Measurements from ENCODE around the gene TMEM89. TPM values are rescaled to one million over a fixed set of nuclear protein-coding genes. Genes with fewer than 3 reads are reported as not detected.

The TMEM89 gene
- total and polyA plus RNA-seq, 2 of the 4 experiments (the other 2 are of a cell fraction): 0.15 TPM; not detected in 1

GRCh38 chr3:48588230-48588629, 33.3 kb downstream of the TMEM89 start:
- WGBS, 2 experiments (ENCODE audit: extremely low coverage in 2 of 2, insufficient read length in 1 of 2): 84% methylated on average over 14 of the region's 15 CpGs; no CpG with 5 or more reads in 1 of the 2 experiments

More at GRCh38 chr3:48588230-48588629, 33.3 kb downstream of the TMEM89 start:
- H3K56ac ChIP-seq (ENCODE audit: extremely low read depth, insufficient read depth, low read length): no peak overlapping the region
- no peak overlapping the region for H4K5ac ChIP-seq (ENCODE audit: low read depth, low read length)
- no peak for TF ChIP-seq FOS (IDR thresholded peaks at IDR 0.05; ENCODE audit: low read depth, low read length)
- TF ChIP-seq CHD1 (IDR thresholded peaks at IDR 0.05; ENCODE audit: low read depth, low read length): no peak
- TF ChIP-seq RAD21 (IDR thresholded peaks at IDR 0.05; ENCODE audit: low read length): no peak
- TF ChIP-seq CEBPB (IDR thresholded peaks at IDR 0.05; ENCODE audit: low read depth, low read length): no peak
- TF ChIP-seq MXI1 (IDR thresholded peaks at IDR 0.05; ENCODE audit: borderline replicate concordance, low read depth, low read length): no peak
- no peak for TF ChIP-seq SMC3 (IDR thresholded peaks at IDR 0.05; ENCODE audit: low read depth, low read length)
- TF ChIP-seq NFE2L2 (IDR thresholded peaks at IDR 0.05; ENCODE audit: low read depth, low read length): no peak
- no peak for TF ChIP-seq BHLHE40 (IDR thresholded peaks at IDR 0.05; ENCODE audit: low read depth, low read length)
- TF ChIP-seq RFX5 (IDR thresholded peaks at IDR 0.05; ENCODE audit: low read depth, low read length): no peak
- TF ChIP-seq MAZ (IDR thresholded peaks at IDR 0.05; ENCODE audit: borderline replicate concordance, low read depth, low read length): no peak
- TF ChIP-seq, protein P1, sequence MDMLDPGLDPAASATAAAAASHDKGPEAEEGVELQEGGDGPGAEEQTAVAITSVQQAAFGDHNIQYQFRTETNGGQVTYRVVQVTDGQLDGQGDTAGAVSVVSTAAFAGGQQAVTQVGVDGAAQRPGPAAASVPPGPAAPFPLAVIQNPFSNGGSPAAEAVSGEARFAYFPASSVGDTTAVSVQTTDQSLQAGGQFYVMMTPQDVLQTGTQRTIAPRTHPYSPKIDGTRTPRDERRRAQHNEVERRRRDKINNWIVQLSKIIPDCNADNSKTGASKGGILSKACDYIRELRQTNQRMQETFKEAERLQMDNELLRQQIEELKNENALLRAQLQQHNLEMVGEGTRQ (IDR thresholded peaks at IDR 0.05; ENCODE audit: low read depth, low read length): no peak
- no peak for TF ChIP-seq POLR2A (IDR thresholded peaks at IDR 0.05; ENCODE audit: low read depth, low read length)
- TF ChIP-seq MAFK (IDR thresholded peaks at IDR 0.05; ENCODE audit: low read depth, low read length): no peak
- TF ChIP-seq, protein P2, sequence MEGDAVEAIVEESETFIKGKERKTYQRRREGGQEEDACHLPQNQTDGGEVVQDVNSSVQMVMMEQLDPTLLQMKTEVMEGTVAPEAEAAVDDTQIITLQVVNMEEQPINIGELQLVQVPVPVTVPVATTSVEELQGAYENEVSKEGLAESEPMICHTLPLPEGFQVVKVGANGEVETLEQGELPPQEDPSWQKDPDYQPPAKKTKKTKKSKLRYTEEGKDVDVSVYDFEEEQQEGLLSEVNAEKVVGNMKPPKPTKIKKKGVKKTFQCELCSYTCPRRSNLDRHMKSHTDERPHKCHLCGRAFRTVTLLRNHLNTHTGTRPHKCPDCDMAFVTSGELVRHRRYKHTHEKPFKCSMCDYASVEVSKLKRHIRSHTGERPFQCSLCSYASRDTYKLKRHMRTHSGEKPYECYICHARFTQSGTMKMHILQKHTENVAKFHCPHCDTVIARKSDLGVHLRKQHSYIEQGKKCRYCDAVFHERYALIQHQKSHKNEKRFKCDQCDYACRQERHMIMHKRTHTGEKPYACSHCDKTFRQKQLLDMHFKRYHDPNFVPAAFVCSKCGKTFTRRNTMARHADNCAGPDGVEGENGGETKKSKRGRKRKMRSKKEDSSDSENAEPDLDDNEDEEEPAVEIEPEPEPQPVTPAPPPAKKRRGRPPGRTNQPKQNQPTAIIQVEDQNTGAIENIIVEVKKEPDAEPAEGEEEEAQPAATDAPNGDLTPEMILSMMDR (conservative IDR thresholded peaks at IDR 0.05; ENCODE audit: low read depth, low read length): no peak
- TF ChIP-seq, protein P3, sequence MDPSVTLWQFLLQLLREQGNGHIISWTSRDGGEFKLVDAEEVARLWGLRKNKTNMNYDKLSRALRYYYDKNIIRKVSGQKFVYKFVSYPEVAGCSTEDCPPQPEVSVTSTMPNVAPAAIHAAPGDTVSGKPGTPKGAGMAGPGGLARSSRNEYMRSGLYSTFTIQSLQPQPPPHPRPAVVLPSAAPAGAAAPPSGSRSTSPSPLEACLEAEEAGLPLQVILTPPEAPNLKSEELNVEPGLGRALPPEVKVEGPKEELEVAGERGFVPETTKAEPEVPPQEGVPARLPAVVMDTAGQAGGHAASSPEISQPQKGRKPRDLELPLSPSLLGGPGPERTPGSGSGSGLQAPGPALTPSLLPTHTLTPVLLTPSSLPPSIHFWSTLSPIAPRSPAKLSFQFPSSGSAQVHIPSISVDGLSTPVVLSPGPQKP (IDR thresholded peaks at IDR 0.05; ENCODE audit: borderline replicate concordance, low read depth, low read length): no peak
- no peak for TF ChIP-seq RCOR1 (IDR thresholded peaks at IDR 0.05; ENCODE audit: insufficient replicate concordance, low read length)
- no peak for DNase-seq
- no TSS peak for BruUV-seq (replicated peaks)
- intact Hi-C loops (cut with micrococcal nuclease): no loop called here
- no peaks in the 10 kb centered on the region; the same call in 1 of the 2 replicates for H4K20me1 ChIP-seq (ENCODE audit: insufficient read depth, low read length)
- H2BK5ac ChIP-seq (ENCODE audit: low read depth, low read length, poor library complexity, severe bottlenecking): no peak overlapping the region
- in situ Hi-C loops (cut with MboI; ENCODE audit: low sequenced_read_pairs): no loop called here
- H3K79me1 ChIP-seq (ENCODE audit: low read depth in 1 of 2, low read length in 2 of 2): peaks cover 19 to 47% of the 10 kb centered on the region in 2 experiments
- peaks cover 83% of the 10 kb centered on the region for H3K36me3 ChIP-seq (ENCODE audit: control insufficient read depth, insufficient read depth, low read length)
- no peak overlapping the region; the same call in 1 of the 2 replicates for H2AK5ac ChIP-seq (ENCODE audit: low read depth, low read length)
- no peaks in the 10 kb centered on the region for H3K27me3 ChIP-seq (ENCODE audit: control insufficient read depth, insufficient read depth, low read length)
- peak overlapping the region; percentile 24 for H2AK9ac ChIP-seq (replicated peaks; ENCODE audit: low read depth, low read length, poor library complexity)
- CTCF ChIA-PET: no interaction called here
- ATAC-seq (ENCODE audit: low read depth): no peak
- H3K9me1 ChIP-seq (ENCODE audit: insufficient read depth, low read length): peaks cover 25% of the 10 kb centered on the region
- no peak overlapping the region for H3K27ac ChIP-seq (ENCODE audit: insufficient read depth, low read length)
- H2AFZ ChIP-seq (replicated peaks; ENCODE audit: low read length, poor library complexity): peak overlapping the region; percentile 58
- H2BK120ac ChIP-seq (ENCODE audit: low read depth, low read length): 0 out of 2 replicates have a peak overlapping the region, but pooled peaks have one; percentile 1
- no peak overlapping the region for H3K9ac ChIP-seq (ENCODE audit: low read depth, low read length)
- H3K14ac ChIP-seq (replicated peaks; ENCODE audit: low read depth, low read length): no peak overlapping the region
- H3K4me3 ChIP-seq (ENCODE audit: insufficient read depth, low read depth, low read length): no peak overlapping the region
- no peak overlapping the region for H3K4me2 ChIP-seq (ENCODE audit: low read depth, low read length)
- dilution Hi-C loops (cut with HindIII; ENCODE audit: low sequenced_read_pairs, unreplicated experiment): no loop called here
- H3K4me1 ChIP-seq (ENCODE audit: control insufficient read depth, insufficient read depth, low read length): no peaks in the 10 kb centered on the region; the same call in 1 of the 2 replicates
- H3K18ac ChIP-seq (ENCODE audit: low read depth, low read length): no peak overlapping the region
- POLR2A ChIA-PET (ENCODE audit: unreplicated experiment): no interaction called here
- no peak overlapping the region for H3K23ac ChIP-seq (ENCODE audit: low read depth, low read length)
- H2BK15ac ChIP-seq (ENCODE audit: low read depth, low read length): no peak overlapping the region
- H3K9me3 ChIP-seq (ENCODE audit: control insufficient read depth, insufficient read depth, low read length): no peaks in the 10 kb centered on the region
- no peak overlapping the region for H2BK20ac ChIP-seq (ENCODE audit: low read depth, low read length)
- no peak overlapping the region for H4K91ac ChIP-seq (ENCODE audit: insufficient read depth, low read depth, low read length)
- no peak overlapping the region for H3K4ac ChIP-seq (ENCODE audit: low read depth, low read length)
- no peak overlapping the region for H4K8ac ChIP-seq (ENCODE audit: low read depth in 2 of 2, low read length in 2 of 2)
